HepG2 (cell line): ENCODE results near the gene CSF3R. TPM values are rescaled to one million over a fixed set of nuclear protein-coding genes. Genes with fewer than 3 reads are reported as not detected.

Source experiments
- BORCS8-MEF2B ChIP-seq: sonication (generic); formaldehyde crosslinking; IDR thresholded peaks from 2 replicates; pipeline ENCODE4 v1.8.0; 2022; ENCODE audit warnings: mild to moderate bottlenecking, missing genetic modification reagents
- ELF3 ChIP-seq: IDR thresholded peaks from 2 replicates; pipeline ENCODE4 v1.6.1; 2016; ENCODE audit warnings: missing genetic modification reagents, missing compliant biosample characterization
- EZH2 ChIP-seq: conservative IDR thresholded peaks from 2 replicates; pipeline ENCODE4 v1.6.1; 2012; ENCODE audit warnings: mild to moderate bottlenecking, low read depth, low read length, moderate library complexity
- GABPA ChIP-seq, 2 experiments: IDR thresholded peaks; 2 replicates each; pipeline ENCODE4 v1.6.1; 2011 to 2016; ENCODE audit warnings: low read depth in 2 of 2, low read length in 1 of 2, missing biosample characterization in 1 of 2, missing genetic modification characterization in 1 of 2
- GABPB1 ChIP-seq: IDR thresholded peaks from 2 replicates; pipeline ENCODE4 v1.6.1; 2016; ENCODE audit warnings: mild to moderate bottlenecking, missing genetic modification reagents, moderate library complexity, missing compliant biosample characterization
- GFI1 ChIP-seq: sonication (generic); formaldehyde crosslinking; IDR thresholded peaks from 2 replicates; pipeline ENCODE4 v1.5.0; 2020; ENCODE audit warnings: missing genetic modification reagents, mild to moderate bottlenecking, borderline replicate concordance
- HNRNPLL ChIP-seq: fragments of 200-400 bp; formaldehyde crosslinking; IDR thresholded peaks from 2 replicates; pipeline ENCODE4 v1.6.1; 2017; ENCODE audit warnings: mild to moderate bottlenecking, low read depth, low read length; ENCODE audit not compliant: poor library complexity, severe bottlenecking
- JARID2 ChIP-seq: sonication (generic); formaldehyde crosslinking; IDR thresholded peaks from 2 replicates; pipeline ENCODE4 v1.8.1; 2023; ENCODE audit warnings: missing genetic modification reagents, inconsistent platforms; ENCODE audit not compliant: insufficient replicate concordance
- KLF15 ChIP-seq: sonication (generic); formaldehyde crosslinking; IDR thresholded peaks from 2 replicates; pipeline ENCODE4 v1.8.1; 2023; ENCODE audit warnings: borderline replicate concordance, mild to moderate bottlenecking, inconsistent platforms, missing genetic modification reagents, mixed read lengths
- MYPOP ChIP-seq: sonication (generic); formaldehyde crosslinking; IDR thresholded peaks from 2 replicates; pipeline ENCODE4 v1.8.1; 2023; ENCODE audit warnings: mild to moderate bottlenecking, moderate library complexity, missing genetic modification reagents
- RORA ChIP-seq: sonication (generic); formaldehyde crosslinking; IDR thresholded peaks from 2 replicates; pipeline ENCODE4 v1.5.0; 2020; ENCODE audit warnings: mild to moderate bottlenecking, missing genetic modification reagents, moderate library complexity
- SIN3A ChIP-seq: IDR thresholded peaks from 2 replicates; pipeline ENCODE4 v1.6.1; 2011; ENCODE audit warnings: low read depth, mild to moderate bottlenecking, control low read depth, low read length, borderline replicate concordance
- SMAD3 ChIP-seq: sonication (generic); formaldehyde crosslinking; IDR thresholded peaks from 2 replicates; pipeline ENCODE4 v1.4.0; 2020; ENCODE audit warnings: missing genetic modification reagents
- STAG1 ChIP-seq: sonication (generic); formaldehyde crosslinking; IDR thresholded peaks from 2 replicates; pipeline ENCODE4 v1.4.0; 2020; ENCODE audit warnings: missing genetic modification reagents
- TFE3 ChIP-seq: IDR thresholded peaks from 2 replicates; pipeline ENCODE4 v1.6.1; 2016
- THAP11 ChIP-seq: IDR thresholded peaks from 2 replicates; pipeline ENCODE4 v1.6.1; 2016; ENCODE audit warnings: missing biosample characterization, missing genetic modification reagents
- THAP7 ChIP-seq: sonication (generic); formaldehyde crosslinking; IDR thresholded peaks from 2 replicates; pipeline ENCODE4 v1.8.1; 2023; ENCODE audit warnings: mild to moderate bottlenecking, missing genetic modification reagents
- U2AF2 ChIP-seq: fragments of 200-400 bp; formaldehyde crosslinking; IDR thresholded peaks from 2 replicates; pipeline ENCODE4 v1.6.1; 2017; ENCODE audit warnings: low read depth, mild to moderate bottlenecking, low read length
- ZNF143 ChIP-seq: sonication (generic); formaldehyde crosslinking; IDR thresholded peaks from 2 replicates; pipeline ENCODE4 v1.4.0; 2020; ENCODE audit warnings: missing genetic modification reagents
- ZNF329 ChIP-seq: sonication (generic); formaldehyde crosslinking; IDR thresholded peaks from 2 replicates; pipeline ENCODE4 v1.9.0; 2021; ENCODE audit warnings: low read depth, mild to moderate bottlenecking, missing genetic modification reagents
- ZNF530 ChIP-seq: sonication (generic); formaldehyde crosslinking; IDR thresholded peaks from 2 replicates; pipeline ENCODE4 v1.5.0; 2020; ENCODE audit warnings: low read depth, mild to moderate bottlenecking, missing genetic modification reagents
- ZNF547 ChIP-seq: sonication (generic); formaldehyde crosslinking; IDR thresholded peaks from 2 replicates; pipeline ENCODE4 v1.5.1; 2020; ENCODE audit warnings: mild to moderate bottlenecking, missing genetic modification reagents
- ZNF704 ChIP-seq: sonication (generic); formaldehyde crosslinking; IDR thresholded peaks from 2 replicates; pipeline ENCODE4 v1.8.1; 2023; ENCODE audit warnings: mild to moderate bottlenecking, inconsistent platforms, moderate library complexity, missing genetic modification reagents, borderline replicate concordance
- ZNF713 ChIP-seq: sonication (generic); formaldehyde crosslinking; IDR thresholded peaks from 2 replicates; pipeline ENCODE4 v1.4.0; 2020; ENCODE audit warnings: mild to moderate bottlenecking, missing genetic modification reagents
- polyA plus RNA-seq, 8 experiments: library from polyadenylated mRNA; depleted of rRNA in 3 of 8; stranded (reverse) in 7 of 8; unstranded in 1 of 8; fragments of >200 nt; fragmentation: Illumina TruSeq in 4 of 8; extraction: Trizol in 4 of 8; gene quantifications; 2 replicates each; pipeline versions ENCODE4 v1.2.1 to v1.2.3, GENCODE V29; 2011 to 2016; ENCODE audit warnings: low read depth in 4 of 8, missing spikeins in 1 of 8, mixed read lengths in 1 of 8; ENCODE audit not compliant: insufficient read depth in 1 of 8
- total RNA-seq, 5 experiments: library from RNA; depleted of rRNA; stranded (reverse); fragments of >200 nt; fragmentation: Illumina TruSeq; extraction: Trizol; gene quantifications; 2 replicates each; pipeline ENCODE4 v1.2.3, GENCODE V29; 2016; ENCODE audit warnings: low read depth in 1 of 5

The CSF3R gene
- total and polyA plus RNA-seq, 2 of the 13 experiments (the other 11 are each of a cell fraction or from before 2014, with no cell fraction given), result 11.9 to 28.8 TPM

- TF ChIP-seq GFI1 (CRISPR knock-in tag) (peak; percentile 62; the same call in 1 of the 2 replicates), SIN3A (peak; percentile 62; the same call in 1 of the 2 replicates), STAG1 (no peak), ZNF530 (no peak), ELF3 (CRISPR knock-in tag) (peak; percentile 13; the same call in 1 of the 2 replicates), BORCS8-MEF2B (no peak; the same call in 1 of the 2 replicates), RORA (CRISPR knock-in tag) (no peak), GABPA (IDR thresholded peaks at IDR 0.05; ENCODE audit: low read depth, low read length) (no peak), GABPA (CRISPR knock-in tag; IDR thresholded peaks at IDR 0.05; ENCODE audit: low read depth) (no peak), THAP7 (CRISPR knock-in tag) (peak; percentile 56; the same call in 1 of the 2 replicates), MYPOP (CRISPR knock-in tag) (0 out of 2 replicates have a peak, but pooled peaks have one; percentile 47), ZNF713 (CRISPR knock-in tag) (0 out of 2 replicates have a peak, but pooled peaks have one; percentile 36), U2AF2 (peak; percentile 75; the same call in 1 of the 2 replicates), ZNF547 (CRISPR knock-in tag) (peak; percentile 83; the same call in 1 of the 2 replicates), EZH2 (no peak), KLF15 (peak; percentile 68; the same call in 1 of the 2 replicates), ZNF329 (no peak), HNRNPLL (peak; percentile 32), TFE3 (CRISPR knock-in tag) (peak; percentile 50; the same call in 1 of the 2 replicates), GABPB1 (CRISPR knock-in tag) (peak; percentile 63; the same call in 1 of the 2 replicates), JARID2 (CRISPR knock-in tag) (no peak), ZNF143 (0 out of 2 replicates have a peak, but pooled peaks have one; percentile 21), THAP11 (CRISPR knock-in tag) (peak; percentile 78), ZNF704 (peak; percentile 84; the same call in 1 of the 2 replicates), SMAD3 (0 out of 2 replicates have a peak, but pooled peaks have one; percentile 30)
These were observed 32.3 kb downstream of the CSF3R start, which contains the start of gene OSCP1 (continued) for GRCh38 chr1:36450270-36450918.
